Measurements from ENCODE around the gene SLC26A1. TPM values are rescaled to one million over a fixed set of nuclear protein-coding genes. Genes with fewer than 3 reads are reported as not detected.

Gene SLC26A1
- total RNA-seq, 2 donors from 2014 or later: 0.14 TPM; not detected in 1

DNA sequence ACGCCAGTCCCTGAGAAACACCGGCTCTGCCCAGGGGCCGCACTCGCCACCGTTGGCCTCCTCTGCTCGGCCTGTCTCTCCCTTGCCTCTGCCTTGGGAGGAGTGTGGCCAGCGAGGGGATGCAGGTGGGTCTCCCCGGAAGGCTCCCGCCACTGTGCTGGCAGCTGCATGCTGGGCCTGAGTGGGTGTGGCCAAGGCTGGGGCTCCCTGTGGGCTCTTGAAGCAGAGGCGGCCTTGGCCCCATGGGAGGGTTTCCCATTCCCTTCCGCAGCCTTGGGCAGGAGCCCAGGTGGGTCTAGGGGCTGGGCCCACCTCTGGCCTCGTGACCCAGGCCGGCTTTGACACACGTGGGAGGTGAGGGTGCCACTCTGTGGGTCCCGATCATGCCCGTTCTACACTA, 37.4 kb upstream of the SLC26A1 start:
- DNase-seq (ENCODE audit: low spot score): no peak
- intact Hi-C loops (cut with DNase I): no loop called here

DNA sequence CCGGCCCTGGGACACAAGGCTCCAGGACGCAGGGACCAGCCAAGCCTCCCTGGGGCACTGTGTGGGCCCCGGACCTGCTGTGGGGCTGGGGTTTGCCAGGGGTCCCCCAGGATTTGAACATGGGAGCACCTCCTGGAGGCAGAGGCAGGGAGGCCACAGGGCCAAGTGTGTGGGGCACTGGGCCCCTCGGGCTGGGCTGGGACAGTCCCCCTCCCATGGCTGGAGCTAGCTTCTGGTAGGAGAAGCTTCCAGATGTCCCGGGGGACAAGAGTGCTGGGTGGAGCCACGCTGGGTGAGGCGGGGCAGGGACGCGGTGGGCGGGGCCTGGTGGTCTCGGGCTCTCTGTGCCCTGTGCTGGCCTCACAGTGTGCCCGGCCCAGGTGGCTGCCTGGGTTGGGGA, 36.8 kb upstream of the SLC26A1 start:
- no peak for DNase-seq (ENCODE audit: low spot score)
- intact Hi-C loops (cut with DNase I): no loop called here

DNA sequence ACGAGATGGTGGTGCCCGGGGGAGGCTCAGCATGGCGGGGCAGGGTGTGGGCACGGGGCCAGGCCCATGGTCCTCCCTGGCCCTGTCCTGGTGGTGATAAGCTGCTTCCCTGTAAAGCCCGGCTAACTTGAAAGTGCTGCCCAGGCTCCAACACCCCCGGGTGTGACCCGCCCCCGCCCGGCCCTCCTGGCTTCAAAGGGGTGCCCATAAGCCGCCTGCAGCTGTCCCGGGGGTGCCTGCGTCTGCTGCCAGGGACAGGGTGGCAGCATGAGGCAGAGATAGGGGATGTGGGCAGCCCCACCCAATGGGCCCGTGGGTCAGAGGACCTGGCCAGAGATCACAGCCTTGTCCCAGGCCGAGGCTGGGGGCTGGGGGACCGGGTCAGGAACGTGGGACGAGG, 36.3 kb upstream of the SLC26A1 start:
- intact Hi-C loops (cut with DNase I): no loop called here
- DNase-seq (ENCODE audit: low spot score): no peak

DNA sequence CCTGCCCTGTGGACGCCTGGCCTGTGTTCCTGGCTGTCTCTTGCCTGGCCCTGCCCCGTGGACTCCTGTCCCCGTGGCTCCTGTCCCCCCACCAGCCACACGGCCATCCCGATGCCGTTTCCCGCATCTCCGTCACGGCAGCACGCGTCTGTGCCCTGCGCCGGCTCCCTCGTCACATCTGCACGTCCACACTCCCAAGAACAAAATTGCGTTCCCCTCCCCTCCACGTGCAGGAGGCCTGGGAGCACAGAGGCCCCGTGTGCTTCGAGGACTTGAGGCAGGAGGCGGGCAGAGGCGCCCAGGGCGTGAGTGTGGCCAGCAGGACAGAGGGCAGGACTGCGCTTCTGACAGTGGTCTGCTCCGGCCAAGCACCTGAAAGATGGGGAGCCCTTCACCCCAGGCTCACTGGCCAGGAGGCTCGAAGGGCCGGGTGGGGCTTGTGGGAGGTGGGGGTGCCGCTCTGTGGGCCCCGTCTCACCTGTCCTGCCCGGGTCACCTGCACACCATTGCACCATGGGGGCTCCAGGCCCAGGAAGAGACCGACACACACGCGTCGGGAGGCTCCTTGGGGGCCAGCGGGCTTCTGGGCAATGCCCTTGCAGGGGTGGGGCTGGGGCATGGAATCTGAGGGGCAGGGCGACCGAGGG, 35.5 kb upstream of the SLC26A1 start:
- DNase-seq (ENCODE audit: low spot score): no peak
- intact Hi-C loops (cut with DNase I): no loop called here

DNA sequence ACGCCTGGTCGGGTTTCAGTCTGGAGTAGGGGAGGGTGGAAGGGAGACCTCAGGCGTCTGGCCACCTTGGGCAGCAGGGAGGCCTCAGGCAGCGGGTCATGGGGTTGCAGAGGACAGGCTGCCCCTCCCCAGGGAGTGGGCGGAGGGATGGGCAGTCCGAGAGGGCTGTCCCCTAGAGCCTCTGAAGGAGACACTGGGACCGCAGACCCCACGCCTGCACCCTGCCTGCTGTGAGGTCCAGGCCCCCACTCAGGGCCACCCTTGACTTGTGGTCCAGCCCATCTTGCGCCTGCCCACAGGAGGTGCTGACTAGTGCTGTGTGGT, 34.7 kb upstream of the SLC26A1 start:
- intact Hi-C loops (cut with DNase I): loop anchor here in 1 of 2 donors (1.0 kb wide), 1 partner anchor 35 kb away; the partner anchor contains the start of gene SLC26A1
- no peak for DNase-seq (ENCODE audit: low spot score)

DNA sequence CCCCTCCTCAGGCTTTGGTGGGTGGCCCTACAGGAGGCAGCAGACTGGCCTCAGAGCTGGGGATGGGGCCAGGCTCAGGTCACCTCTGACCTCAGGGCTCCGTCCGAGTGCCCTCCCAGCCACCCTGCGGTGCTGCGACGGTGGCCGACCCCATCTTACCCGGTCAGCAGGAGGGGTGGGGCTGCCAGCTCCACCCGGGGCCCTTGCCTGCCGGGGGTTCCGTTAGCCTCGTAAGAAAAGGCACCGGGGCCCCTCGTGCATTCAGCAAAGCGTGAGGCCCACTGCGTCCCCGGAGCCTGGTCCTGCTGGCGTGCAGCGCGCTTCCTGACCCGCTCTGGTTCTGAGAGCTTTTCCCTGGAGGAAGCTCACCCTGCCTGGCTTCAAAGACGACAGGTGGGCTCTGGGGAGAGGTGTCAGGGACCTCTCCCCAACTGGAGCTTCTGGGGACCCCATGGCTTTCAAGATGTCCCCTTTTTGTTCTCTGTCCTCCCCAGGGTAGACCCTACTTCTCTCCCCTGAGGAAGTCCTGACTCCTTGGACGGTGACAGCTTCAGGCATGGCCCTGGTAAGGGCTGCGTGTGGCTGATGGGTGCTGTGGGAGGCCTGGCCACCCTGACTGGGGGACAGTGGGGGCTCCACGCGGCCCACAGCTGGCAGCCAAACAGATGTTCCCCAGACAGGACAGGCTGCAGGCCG, 34.2 kb upstream of the SLC26A1 start:
- DNase-seq (ENCODE audit: low spot score): no peak

DNA sequence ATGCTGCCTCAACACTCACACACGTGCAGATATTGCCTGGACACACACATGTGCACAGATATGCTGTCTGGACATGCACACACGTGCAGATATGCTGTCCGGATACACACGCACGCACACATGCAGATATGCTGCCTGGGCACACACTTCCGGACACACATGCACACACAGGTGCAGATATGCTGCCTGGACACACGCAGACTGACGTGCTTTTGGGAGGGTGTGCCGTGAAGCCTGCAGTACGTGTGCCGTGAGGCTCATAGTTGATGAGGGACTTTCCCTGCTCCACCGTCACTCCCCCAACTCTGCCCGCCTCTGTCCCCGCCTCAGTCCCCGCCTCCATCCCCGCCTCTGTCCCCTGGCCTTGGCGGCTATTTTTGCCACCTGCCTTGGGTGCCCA, 32.9 kb upstream of the SLC26A1 start:
- DNase-seq (ENCODE audit: low spot score): no peak
- intact Hi-C loops (cut with DNase I): no loop called here

More for the DNA sequence above, 34.2 kb upstream of the SLC26A1 start:
- intact Hi-C loops (cut with DNase I): loop anchor here in 1 of 2 donors (1.0 kb wide), 1 partner anchor 34 kb away; the partner anchor contains the start of gene SLC26A1

DNA sequence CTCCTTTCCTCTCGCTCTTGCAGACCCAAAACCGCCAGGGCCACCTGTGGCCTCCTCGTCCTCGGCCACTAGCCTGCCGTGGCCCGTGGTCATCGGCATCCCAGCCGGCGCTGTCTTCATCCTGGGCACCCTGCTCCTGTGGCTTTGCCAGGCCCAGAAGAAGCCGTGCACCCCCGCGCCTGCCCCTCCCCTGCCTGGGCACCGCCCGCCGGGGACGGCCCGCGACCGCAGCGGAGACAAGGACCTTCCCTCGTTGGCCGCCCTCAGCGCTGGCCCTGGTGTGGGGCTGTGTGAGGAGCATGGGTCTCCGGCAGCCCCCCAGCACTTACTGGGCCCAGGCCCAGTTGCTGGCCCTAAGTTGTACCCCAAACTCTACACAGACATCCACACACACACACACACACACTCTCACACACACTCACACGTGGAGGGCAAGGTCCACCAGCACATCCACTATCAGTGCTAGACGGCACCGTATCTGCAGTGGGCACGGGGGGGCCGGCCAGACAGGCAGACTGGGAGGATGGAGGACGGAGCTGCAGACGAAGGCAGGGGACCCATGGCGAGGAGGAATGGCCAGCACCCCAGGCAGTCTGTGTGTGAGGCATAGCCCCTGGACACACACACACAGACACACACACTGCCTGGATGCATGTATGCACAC, 31.8 kb upstream of the SLC26A1 start:
- intact Hi-C loops (cut with DNase I): no loop called here
- DNase-seq (ENCODE audit: low spot score): no peak

DNA sequence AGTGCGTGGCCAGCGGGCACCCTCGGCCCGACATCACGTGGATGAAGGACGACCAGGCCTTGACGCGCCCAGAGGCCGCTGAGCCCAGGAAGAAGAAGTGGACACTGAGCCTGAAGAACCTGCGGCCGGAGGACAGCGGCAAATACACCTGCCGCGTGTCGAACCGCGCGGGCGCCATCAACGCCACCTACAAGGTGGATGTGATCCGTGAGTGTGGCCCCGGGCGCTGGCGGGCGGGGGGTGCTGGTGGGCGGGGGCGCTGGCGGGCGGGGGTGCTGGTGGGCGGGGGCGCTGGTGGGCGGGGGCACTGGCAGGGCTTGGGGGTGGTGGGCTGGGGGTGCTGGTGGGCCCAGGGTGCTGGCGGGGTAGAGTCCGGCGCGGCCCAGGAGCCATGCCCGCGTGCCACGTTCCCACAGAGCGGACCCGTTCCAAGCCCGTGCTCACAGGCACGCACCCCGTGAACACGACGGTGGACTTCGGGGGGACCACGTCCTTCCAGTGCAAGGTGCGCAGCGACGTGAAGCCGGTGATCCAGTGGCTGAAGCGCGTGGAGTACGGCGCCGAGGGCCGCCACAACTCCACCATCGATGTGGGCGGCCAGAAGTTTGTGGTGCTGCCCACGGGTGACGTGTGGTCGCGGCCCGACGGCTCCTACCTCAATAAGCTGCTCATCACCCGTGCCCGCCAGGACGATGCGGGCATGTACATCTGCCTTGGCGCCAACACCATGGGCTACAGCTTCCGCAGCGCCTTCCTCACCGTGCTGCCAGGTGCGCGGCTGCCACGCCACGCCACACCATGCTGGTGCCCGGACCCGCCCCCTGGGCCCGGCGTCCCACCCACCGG, 30.9 kb upstream of the SLC26A1 start:
- intact Hi-C loops (cut with DNase I): no loop called here

DNA sequence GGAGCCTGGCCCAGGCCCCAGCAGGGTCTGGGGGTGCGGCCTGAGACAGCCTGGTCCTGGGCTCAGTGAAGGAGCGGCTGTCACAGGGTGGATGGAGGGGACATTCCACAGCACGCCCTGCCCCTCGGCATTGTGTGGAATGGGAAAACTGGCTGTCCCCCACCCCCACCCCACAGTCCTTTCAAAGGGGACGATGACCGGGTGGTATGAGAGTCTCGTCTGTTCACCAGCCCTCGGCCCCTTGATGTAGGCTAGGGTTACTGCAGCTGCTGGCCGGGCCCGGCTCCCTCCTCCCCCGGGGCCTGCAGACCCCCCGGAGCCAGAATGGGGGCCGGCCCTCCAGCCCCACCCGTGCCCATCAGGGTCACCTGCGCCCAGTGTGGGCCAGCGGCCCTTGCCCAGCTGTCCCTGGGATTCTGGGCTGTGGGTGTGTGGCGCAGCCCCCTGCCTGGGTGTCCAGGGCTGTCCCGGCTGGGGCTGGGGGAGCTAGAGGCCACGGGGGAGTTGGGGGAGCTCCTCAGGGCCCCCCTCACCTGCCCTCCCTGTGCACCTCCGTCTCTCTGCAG, 30.0 kb upstream of the SLC26A1 start:
- no peak for DNase-seq (ENCODE audit: low spot score)
- intact Hi-C loops (cut with DNase I): no loop called here

More for the DNA sequence above, 30.9 kb upstream of the SLC26A1 start:
- no peak for DNase-seq (ENCODE audit: low spot score)

DNA sequence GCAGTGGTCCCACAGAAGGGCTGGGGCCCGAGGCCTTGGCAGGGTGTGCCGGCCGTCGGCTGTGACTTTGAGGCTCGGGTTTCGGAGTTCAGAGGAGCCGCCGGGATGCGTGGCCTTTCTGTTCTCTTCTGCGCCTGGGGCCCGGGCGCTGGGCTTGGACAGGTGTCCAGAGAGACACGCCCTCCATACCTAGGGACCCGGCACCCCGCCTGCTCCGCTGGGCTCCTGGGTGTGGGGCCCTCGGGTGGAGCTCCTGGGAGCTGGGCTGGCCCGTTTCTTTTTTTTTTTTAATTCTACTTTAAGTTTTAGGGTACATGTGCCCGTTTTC, 29.5 kb upstream of the SLC26A1 start:
- DNase-seq (ENCODE audit: low spot score): no peak
- intact Hi-C loops (cut with DNase I): no loop called here

DNA sequence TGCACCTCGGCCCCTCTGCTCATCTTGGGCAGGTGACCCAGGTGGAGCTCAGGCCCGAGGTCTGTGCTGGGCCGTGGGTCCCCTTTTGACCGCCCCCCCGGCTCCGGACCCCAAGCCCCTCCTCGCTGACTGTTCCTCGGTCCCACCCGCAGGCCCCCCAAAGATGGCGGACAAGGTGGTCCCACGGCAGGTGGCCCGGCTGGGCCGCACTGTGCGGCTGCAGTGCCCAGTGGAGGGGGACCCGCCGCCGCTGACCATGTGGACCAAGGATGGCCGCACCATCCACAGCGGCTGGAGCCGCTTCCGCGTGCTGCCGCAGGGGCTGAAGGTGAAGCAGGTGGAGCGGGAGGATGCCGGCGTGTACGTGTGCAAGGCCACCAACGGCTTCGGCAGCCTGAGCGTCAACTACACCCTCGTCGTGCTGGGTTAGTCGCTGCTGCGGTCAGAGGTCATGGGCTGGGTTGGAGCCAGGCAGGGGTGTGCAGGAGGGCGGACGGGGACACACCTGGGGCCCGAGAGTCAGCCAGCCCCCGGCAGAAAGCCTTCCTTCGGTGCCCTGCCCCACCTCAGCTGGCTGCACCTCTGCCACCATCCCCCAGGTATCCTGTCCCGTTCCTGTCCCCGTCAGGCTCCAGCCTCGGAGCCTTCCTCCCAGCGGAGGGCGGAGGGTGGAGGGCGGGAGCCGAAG, 29.0 kb upstream of the SLC26A1 start:
- intact Hi-C loops (cut with DNase I): no loop called here
- no peak for DNase-seq (ENCODE audit: low spot score)

DNA sequence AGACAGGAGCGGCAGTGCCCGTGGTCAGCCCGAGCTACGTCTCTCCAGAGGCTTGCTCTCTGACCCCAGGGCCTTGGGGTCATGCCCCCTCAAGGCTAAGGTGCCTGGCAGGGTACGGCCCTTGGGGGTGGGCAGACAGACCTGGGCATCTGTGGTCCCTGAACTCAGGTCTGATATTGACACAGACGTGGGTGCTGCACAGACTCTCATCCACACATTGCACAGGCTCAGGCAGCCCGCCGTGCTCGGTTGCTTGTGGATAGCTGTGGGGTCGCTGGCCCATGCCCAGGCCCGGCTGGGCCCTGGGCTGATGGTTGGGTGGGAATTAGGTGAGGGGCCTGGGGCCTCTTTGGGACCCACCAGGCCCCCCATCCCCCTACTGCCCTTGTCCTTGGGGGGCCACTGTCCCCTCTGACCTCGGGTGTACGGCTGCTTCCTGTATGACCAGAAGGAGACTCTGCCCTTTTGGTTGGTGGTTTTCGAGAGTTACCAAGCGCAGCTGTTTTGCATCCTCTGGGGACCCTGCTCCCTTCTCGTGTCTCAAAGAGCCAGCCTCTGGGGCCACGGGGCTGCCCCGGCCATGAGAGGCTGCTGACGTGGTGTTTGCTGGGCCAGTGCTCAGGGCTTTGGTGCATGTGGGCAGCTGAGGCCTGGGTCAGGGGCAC, 28.3 kb upstream of the SLC26A1 start:
- intact Hi-C loops (cut with DNase I): no loop called here
- no peak for DNase-seq (ENCODE audit: low spot score)

DNA sequence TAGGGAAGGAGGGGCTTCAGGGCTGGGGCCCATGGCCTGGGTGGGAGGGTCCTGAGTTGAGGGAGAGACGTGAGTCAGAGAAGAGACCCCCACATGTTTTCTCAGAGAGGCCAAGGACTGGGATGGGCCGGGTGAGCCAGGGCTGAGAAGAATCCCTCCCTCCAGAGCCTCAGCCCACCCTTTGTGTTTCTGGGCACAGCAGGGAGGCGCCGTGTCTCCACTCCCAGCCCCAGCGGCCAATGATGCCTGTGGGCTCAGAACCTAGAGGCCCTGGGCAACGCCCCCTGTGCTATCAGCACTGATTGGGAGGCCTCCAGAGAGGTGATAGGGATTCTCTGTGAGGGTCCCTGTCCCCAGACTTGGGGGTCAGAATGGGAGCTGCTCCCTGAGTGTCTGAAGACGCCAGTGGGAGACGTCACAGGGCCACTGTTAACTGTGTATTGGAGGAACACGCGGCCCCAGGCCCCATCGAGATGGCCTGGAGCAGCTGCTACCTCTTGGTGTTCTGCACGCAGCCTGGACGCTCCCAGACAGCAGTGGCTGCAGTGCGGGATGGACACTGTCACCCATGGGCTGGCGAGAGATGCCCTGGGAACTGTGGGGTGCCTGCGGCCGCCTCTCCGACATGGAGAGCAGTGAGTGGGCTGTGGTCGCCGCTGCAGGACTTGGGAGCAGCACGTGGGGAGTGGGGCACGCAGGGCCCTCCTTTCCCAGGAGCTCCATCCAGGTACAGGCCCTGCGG, 26.7 kb upstream of the SLC26A1 start:
- intact Hi-C loops (cut with DNase I): no loop called here
- DNase-seq (ENCODE audit: low spot score): no peak

DNA sequence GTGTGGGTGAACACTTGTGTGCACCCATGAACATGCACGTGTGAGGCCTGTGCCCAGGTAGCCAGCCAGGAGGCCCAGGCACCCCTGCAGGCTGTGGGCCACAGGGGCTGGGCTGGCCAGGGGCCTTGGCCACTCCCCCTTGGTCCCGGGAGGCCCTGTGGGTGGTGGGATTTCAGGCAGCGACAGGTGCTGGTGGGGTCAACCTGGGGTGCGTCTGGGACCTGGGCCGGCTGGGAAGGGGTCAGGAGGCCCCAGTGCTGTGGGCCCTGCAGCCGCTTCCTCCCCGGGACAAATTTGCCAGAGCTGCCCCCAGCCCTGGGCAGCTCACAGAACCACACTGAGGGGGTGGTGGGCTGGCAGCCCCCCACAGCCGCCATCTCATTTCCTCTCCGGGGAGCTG, 26.1 kb upstream of the SLC26A1 start:
- intact Hi-C loops (cut with DNase I): no loop called here
- DNase-seq (ENCODE audit: low spot score): no peak

DNA sequence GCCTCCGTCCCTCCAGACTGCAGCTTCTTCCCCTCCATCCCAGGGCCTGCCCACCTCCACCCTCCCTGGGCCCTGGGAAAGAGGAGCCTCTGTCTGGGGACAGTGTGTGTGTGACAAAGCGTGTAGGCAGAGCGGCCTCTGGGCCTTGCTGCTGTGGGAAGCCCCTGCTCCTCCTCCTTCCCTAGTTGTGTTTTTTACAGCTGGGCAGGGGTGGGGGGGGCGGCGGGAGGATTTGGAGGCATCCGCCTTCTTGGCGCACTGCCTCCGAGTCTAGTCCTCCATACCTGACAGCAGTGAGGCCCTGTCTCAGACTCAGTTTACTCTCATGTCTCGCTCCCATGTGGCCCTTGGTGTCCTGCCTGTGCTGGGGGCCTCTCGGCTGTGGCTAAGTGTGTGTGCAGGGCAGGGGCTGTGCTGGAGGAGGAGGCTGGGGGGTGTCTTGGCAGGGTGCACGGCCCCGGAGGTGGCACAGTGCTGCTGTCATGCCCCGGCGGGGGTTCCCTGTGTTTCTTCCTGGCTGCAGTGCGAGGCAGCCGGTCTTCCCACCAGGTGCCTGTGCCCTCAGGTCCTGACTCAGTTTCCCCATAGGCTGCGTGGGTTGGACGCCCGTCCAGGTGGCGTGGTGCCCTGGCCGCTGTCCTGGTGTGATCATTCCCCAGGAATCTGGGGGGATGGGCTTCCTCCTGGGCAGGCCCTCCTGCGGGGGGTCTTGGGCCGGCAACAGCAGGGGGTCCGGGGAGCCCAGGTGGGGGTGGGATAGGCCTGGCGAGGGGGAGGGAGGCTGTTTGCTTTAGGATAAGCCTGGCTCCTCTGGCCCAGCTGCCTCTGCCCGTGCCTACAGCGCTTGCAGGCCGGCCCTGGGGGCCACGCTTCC, 25.2 kb upstream of the SLC26A1 start:
- no peak for DNase-seq (ENCODE audit: low spot score)

DNA sequence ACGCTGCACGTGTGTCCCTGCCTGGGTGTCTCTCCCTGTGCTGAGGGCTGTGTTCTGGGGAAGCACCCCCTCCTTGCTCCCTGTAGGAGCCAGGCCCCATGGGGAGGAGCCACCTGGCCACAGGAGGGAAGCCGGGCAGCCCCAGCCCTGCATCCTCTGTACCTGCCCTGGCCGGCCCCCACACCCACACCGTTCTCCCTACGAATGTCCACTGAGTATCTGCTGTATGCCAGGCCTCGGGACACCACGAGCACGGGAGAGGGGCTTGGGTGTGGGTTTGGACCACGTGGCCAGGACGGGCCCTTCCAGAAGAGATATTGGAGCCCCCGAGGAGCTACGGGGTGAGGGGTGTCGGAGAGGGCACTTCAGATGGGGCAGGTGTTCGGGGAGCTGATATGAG, 24.5 kb upstream of the SLC26A1 start:
- no peak for DNase-seq (ENCODE audit: low spot score)
- intact Hi-C loops (cut with DNase I): no loop called here

More for the DNA sequence above, 25.2 kb upstream of the SLC26A1 start:
- intact Hi-C loops (cut with DNase I): no loop called here

Measured in posterior vena cava (tissue), 2 donors.